ENCODE data around the gene SH3PXD2B. TPM values are rescaled to one million over a fixed set of nuclear protein-coding genes. Genes with fewer than 3 reads are reported as not detected.

Gene SH3PXD2B
- total RNA-seq, 1 experiment from 2014 or later: 27.5 TPM

DNA sequence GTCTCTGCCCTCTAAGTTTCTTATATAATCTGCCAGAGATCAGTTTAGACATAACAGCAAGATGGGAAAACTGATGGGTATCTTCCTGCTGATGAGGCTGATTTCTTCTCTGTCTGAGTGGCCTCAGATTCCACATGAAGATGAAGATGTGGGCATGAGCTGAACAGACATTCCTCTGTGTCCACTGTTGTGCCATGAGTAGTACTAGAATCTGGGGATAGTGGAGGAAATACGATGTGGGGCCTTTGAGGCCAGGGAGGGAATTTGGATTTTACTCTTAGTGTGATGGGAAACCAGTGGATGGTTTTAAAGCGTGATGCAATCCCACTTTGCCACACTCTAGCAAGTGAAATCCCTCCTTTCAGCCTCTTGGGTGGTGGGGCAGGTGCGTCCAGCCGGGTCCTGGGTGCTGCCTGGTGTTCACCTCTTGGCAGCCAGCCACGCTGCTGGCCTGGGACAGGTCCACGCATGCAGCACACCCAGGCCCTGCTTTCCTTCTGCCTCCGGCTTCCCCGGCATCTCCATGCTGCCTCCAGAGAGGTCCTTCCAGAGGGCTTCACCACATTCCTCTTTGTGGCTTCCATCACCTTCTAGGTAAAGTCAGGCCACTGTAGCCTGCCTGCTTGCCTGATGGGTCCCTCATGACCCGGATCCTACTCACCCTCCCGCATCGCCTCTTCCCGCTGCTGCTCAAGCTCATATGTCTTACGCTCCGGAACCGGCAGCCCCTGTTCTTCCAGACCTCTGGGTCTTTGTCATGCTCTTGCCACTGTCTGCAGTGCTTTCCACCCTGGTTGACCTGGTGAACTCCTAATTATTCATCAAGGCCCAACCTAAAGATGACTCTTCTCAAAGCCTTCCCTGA, 28.1 kb upstream of the SH3PXD2B start (continued):
- TF ChIP-seq, protein P1, sequence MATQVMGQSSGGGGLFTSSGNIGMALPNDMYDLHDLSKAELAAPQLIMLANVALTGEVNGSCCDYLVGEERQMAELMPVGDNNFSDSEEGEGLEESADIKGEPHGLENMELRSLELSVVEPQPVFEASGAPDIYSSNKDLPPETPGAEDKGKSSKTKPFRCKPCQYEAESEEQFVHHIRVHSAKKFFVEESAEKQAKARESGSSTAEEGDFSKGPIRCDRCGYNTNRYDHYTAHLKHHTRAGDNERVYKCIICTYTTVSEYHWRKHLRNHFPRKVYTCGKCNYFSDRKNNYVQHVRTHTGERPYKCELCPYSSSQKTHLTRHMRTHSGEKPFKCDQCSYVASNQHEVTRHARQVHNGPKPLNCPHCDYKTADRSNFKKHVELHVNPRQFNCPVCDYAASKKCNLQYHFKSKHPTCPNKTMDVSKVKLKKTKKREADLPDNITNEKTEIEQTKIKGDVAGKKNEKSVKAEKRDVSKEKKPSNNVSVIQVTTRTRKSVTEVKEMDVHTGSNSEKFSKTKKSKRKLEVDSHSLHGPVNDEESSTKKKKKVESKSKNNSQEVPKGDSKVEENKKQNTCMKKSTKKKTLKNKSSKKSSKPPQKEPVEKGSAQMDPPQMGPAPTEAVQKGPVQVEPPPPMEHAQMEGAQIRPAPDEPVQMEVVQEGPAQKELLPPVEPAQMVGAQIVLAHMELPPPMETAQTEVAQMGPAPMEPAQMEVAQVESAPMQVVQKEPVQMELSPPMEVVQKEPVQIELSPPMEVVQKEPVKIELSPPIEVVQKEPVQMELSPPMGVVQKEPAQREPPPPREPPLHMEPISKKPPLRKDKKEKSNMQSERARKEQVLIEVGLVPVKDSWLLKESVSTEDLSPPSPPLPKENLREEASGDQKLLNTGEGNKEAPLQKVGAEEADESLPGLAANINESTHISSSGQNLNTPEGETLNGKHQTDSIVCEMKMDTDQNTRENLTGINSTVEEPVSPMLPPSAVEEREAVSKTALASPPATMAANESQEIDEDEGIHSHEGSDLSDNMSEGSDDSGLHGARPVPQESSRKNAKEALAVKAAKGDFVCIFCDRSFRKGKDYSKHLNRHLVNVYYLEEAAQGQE (IDR thresholded peaks at IDR 0.05; ENCODE audit: low read depth): no peak
- TF ChIP-seq EGR1 (IDR thresholded peaks at IDR 0.05; ENCODE audit: low read depth) (no peak), TCF7L2 (IDR thresholded peaks at IDR 0.05; ENCODE audit: borderline replicate concordance, extremely low read depth, insufficient read depth, insufficient read length) (no peak), ZNF274 (IDR thresholded peaks at IDR 0.05; ENCODE audit: low read depth, low read length) (no peak), CBX3 (IDR thresholded peaks at IDR 0.05; ENCODE audit: low read depth) (no peak), JUND (IDR thresholded peaks at IDR 0.05) (no peak)

GRCh38 chr5:172481011-172481800, 26.9 kb upstream of the SH3PXD2B start:
- intact Hi-C loops (cut with micrococcal nuclease): no loop called here
- no peak for ATAC-seq
- Histone ChIP-seq H3K9ac (ENCODE audit: low read length) (no peak overlapping the region), H2AFZ (ENCODE audit: low read depth, low read length, poor library complexity, severe bottlenecking) (no peak overlapping the region), H3K36me3 (ENCODE audit: control insufficient read depth in 1 of 2, insufficient read depth in 2 of 2, low read length in 2 of 2) (no peaks in the 10 kb centered on the region), H4K20me1 (ENCODE audit: insufficient read depth) (no peaks in the 10 kb centered on the region), H3K4me2 (ENCODE audit: low read length) (no peak overlapping the region), H3K79me2 (ENCODE audit: insufficient read depth, low read length) (no peaks in the 10 kb centered on the region), H3K27ac (ENCODE audit: low read depth, low read length) (no peak overlapping the region), H3K9me3 (ENCODE audit: control insufficient read depth in 1 of 2, insufficient read depth in 1 of 2, low read depth in 1 of 2, low read length in 2 of 2) (no peaks in the 10 kb centered on the region), H3K4me3 (replicated peaks in 1 of 2; ENCODE audit: low read depth in 1 of 2, low read length in 2 of 2) (no peak overlapping the region), H3K9me2 (ENCODE audit: insufficient read depth) (no peaks in the 10 kb centered on the region), H3K4me1 (ENCODE audit: control insufficient read depth in 1 of 2, insufficient read depth in 2 of 2, low read length in 2 of 2) (no peaks in the 10 kb centered on the region), H3K27me3 (ENCODE audit: insufficient read depth, low read length) (no peaks in the 10 kb centered on the region)
- no TSS peak for BruUV-seq (replicated peaks)
- no peak for TF ChIP-seq SIN3A (IDR thresholded peaks at IDR 0.05; ENCODE audit: low read depth)
- TF ChIP-seq, protein P2, sequence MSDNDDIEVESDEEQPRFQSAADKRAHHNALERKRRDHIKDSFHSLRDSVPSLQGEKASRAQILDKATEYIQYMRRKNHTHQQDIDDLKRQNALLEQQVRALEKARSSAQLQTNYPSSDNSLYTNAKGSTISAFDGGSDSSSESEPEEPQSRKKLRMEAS (IDR thresholded peaks at IDR 0.05): no peak
- TF ChIP-seq SP1 (IDR thresholded peaks at IDR 0.05; ENCODE audit: low read depth): no peak
- no peak for TF ChIP-seq TCF7L2 (IDR thresholded peaks at IDR 0.05; ENCODE audit: borderline replicate concordance, extremely low read depth, insufficient read depth, insufficient read length)
- TF ChIP-seq FOSL1 (IDR thresholded peaks at IDR 0.05; ENCODE audit: low read depth): no peak
- TF ChIP-seq, protein P3, sequence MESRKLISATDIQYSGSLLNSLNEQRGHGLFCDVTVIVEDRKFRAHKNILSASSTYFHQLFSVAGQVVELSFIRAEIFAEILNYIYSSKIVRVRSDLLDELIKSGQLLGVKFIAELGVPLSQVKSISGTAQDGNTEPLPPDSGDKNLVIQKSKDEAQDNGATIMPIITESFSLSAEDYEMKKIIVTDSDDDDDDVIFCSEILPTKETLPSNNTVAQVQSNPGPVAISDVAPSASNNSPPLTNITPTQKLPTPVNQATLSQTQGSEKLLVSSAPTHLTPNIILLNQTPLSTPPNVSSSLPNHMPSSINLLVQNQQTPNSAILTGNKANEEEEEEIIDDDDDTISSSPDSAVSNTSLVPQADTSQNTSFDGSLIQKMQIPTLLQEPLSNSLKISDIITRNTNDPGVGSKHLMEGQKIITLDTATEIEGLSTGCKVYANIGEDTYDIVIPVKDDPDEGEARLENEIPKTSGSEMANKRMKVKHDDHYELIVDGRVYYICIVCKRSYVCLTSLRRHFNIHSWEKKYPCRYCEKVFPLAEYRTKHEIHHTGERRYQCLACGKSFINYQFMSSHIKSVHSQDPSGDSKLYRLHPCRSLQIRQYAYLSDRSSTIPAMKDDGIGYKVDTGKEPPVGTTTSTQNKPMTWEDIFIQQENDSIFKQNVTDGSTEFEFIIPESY (IDR thresholded peaks at IDR 0.05; ENCODE audit: extremely low read depth, insufficient replicate concordance, low read length): no peak
- no peak for TF ChIP-seq ZFX (IDR thresholded peaks at IDR 0.05)
- no peak for TF ChIP-seq EZH2phosphoT487 (IDR thresholded peaks at IDR 0.05; ENCODE audit: borderline replicate concordance)
- no peak for TF ChIP-seq SRF (IDR thresholded peaks at IDR 0.05; ENCODE audit: low read depth)
- TF ChIP-seq YY1 (IDR thresholded peaks at IDR 0.05; ENCODE audit: extremely low read depth, insufficient replicate concordance, low read depth, low read length): no peak
- no peak for TF ChIP-seq POLR2AphosphoS5 (IDR thresholded peaks at IDR 0.05; ENCODE audit: low read depth, low read length)
- TF ChIP-seq, protein P4, sequence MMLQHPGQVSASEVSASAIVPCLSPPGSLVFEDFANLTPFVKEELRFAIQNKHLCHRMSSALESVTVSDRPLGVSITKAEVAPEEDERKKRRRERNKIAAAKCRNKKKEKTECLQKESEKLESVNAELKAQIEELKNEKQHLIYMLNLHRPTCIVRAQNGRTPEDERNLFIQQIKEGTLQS (IDR thresholded peaks at IDR 0.05): no peak
- RAD21 ChIA-PET (ENCODE audit: low non-redundant PET in 1 of 2, low total read pairs in 2 of 2, uncharacterized antibody in 2 of 2, unreplicated experiment in 2 of 2): no interaction called here
- POLR2A ChIA-PET: interaction anchor here (0.6 kb wide), 1 partner anchor 183 kb away, joined by 7 read pairs; no protein-coding TSS in a partner anchor
- no peak for DNase-seq (ENCODE audit: low read depth, low spot score)
- CTCF ChIA-PET: interaction anchor here (3.6 kb wide), 1 partner anchor 217 kb away, joined by 27 read pairs; no protein-coding TSS in a partner anchor

Measured in HCT116 (cell line).